ENCODE measurements around the gene PCBD2. TPM values are rescaled to one million over a fixed set of nuclear protein-coding genes. Genes with fewer than 3 reads are reported as not detected.
"Not testable (repeated sequence)": the region's sequence is repeated elsewhere in the genome, so short reads cannot be mapped to it uniquely, and the experiment has no call there.

PCBD2 gene
- polyA plus RNA-seq (2011; rRNA removed) (3.3 and 5.6 TPM in 2 replicates), polyA minus RNA-seq (2011; rRNA and poly(A)+ RNA removed) (1.3 and 2.1 TPM in 2 replicates)

DNA sequence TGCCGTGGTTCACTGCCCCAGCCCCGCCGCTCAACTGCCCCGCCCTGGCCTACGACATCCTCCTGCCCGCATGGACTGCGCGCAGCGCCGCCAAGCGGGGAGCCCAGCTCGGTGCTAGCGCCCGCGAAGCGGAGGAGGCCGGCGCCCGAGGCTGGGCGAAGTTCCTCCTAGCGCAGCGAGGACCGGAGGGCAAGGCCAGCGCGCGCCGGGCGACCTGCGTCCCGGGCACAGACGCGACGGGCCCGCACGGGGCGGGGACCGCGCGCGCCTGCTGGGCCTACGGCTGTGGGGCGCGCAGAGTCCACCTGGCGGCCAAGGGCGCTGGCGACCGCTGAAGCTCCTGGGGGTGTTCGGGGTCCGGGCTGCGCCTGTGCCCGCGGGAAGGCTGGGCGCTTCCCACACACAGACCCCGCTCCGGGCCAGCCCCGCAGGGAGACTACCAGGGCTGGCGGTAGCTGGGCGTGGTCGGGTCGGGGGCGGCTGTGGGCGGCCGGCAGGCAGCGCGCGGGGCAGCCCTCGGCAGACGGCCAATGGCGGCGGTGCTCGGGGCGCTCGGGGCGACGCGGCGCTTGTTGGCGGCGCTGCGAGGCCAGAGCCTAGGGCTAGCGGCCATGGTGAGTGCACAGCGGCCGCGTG is at the start of gene PCBD2:
Gene PCBD2 (plus strand): TSS at position 522 of the 636 bp plus-strand sequence. CDS start 9 bp downstream, at position 531.
- Histone ChIP-seq H3K27me3 (ENCODE audit: control insufficient read depth, insufficient read depth, low read length) (no peaks in the 10 kb centered on the region), H3K36me3 (ENCODE audit: control insufficient read depth, insufficient read depth, low read length) (peaks cover 3% of the 10 kb centered on the region), H3K4me3 (ENCODE audit: low read depth, low read length) (peak within 1 kb of the TSS; percentile 59)
- POLR2A ChIA-PET: interaction anchor here (0.6 kb wide), 2 partner anchors 226 to 451 kb away, joined by 3 read pairs; no protein-coding TSS in a partner anchor
- CTCF ChIA-PET: interaction anchor here (0.6 to 4.2 kb wide), 40 partner anchors 8 to 483 kb away, joined by 3 to 28 read pairs (median 4); partner anchors contain the start of genes C5orf24, CAMLG, DDX46 and TXNDC15
- peak; percentile 31 for DNase-seq (ENCODE audit: low read depth)
- TF ChIP-seq, protein P1, sequence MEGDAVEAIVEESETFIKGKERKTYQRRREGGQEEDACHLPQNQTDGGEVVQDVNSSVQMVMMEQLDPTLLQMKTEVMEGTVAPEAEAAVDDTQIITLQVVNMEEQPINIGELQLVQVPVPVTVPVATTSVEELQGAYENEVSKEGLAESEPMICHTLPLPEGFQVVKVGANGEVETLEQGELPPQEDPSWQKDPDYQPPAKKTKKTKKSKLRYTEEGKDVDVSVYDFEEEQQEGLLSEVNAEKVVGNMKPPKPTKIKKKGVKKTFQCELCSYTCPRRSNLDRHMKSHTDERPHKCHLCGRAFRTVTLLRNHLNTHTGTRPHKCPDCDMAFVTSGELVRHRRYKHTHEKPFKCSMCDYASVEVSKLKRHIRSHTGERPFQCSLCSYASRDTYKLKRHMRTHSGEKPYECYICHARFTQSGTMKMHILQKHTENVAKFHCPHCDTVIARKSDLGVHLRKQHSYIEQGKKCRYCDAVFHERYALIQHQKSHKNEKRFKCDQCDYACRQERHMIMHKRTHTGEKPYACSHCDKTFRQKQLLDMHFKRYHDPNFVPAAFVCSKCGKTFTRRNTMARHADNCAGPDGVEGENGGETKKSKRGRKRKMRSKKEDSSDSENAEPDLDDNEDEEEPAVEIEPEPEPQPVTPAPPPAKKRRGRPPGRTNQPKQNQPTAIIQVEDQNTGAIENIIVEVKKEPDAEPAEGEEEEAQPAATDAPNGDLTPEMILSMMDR (IDR thresholded peaks at IDR 0.05; ENCODE audit: insufficient read depth, low read depth, low read length): peak; percentile 85

- POLR2A ChIA-PET: not testable (repeated sequence)
Observed at GRCh38 chr5:134856465-134856864, 48.5 kb upstream of the PCBD2 start.

DNA sequence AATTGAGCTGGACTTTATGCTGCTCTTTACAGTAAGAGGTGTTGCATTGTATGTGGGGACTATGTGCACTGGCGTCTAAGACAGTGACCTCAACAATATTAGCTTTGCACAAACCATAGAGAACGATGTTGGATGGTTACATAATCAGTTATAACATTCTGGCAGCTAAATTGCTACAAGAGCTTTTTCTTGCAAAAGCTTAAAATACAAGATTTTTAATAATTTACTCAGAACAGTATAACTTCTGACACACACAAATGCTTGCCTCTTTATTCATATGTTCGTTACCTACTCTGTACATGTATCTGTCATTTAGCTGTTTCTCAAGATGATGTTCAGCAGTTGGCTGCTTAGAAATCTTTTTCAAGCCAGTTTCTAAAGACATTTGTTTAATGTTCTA is 47.5 kb upstream of the PCBD2 start:
- POLR2A ChIA-PET: no interaction called here
- CTCF ChIA-PET: interaction anchor here (0.5 kb wide), 1 partner anchor 143 kb away, joined by 3 read pairs; no protein-coding TSS in a partner anchor
- H3K27me3 ChIP-seq (ENCODE audit: control insufficient read depth, insufficient read depth, low read length): no peaks in the 10 kb centered on the region
- H3K4me3 ChIP-seq (ENCODE audit: low read depth, low read length): no peak overlapping the region
- peaks cover 10% of the 10 kb centered on the region for H3K36me3 ChIP-seq (ENCODE audit: control insufficient read depth, insufficient read depth, low read length)
- TF ChIP-seq, protein P1 (IDR thresholded peaks at IDR 0.05; ENCODE audit: insufficient read depth, low read depth, low read length): no peak
- no peak for DNase-seq (ENCODE audit: low read depth)

More at GRCh38 chr5:134856465-134856864, 48.5 kb upstream of the PCBD2 start:
- CTCF ChIA-PET; DNase-seq (ENCODE audit: low read depth); H3K27me3 ChIP-seq (ENCODE audit: control insufficient read depth, insufficient read depth, low read length); H3K4me3 ChIP-seq (ENCODE audit: low read depth, low read length): not testable (repeated sequence)
- peaks cover 10% of the 10 kb centered on the region for H3K36me3 ChIP-seq (ENCODE audit: control insufficient read depth, insufficient read depth, low read length)

DNA sequence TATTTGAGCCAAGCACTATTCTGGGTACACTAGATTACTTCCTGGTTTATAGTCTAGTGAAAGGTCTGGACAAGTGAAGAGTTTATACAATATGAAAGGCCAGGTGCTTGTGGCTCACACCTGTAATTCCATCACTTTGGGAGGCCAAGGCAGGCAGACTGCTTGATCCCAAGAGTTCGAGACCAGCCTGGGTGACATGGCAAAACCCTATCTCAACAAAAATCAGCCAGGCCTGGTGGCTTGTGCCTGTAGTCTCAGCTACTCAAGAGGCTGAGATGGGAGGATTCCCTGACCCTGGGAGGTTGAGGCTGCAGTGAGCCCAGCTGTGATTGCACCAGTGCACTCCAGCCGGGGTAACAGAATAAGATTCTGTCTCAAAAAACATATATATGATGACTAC is 40.2 kb upstream of the PCBD2 start:
- POLR2A ChIA-PET: no interaction called here
- no peak for DNase-seq (ENCODE audit: low read depth)
- TF ChIP-seq, protein P1 (IDR thresholded peaks at IDR 0.05; ENCODE audit: insufficient read depth, low read depth, low read length): no peak
- CTCF ChIA-PET: interaction anchor here (2.0 to 3.1 kb wide), 3 partner anchors 9 to 40 kb away, joined by 7 to 12 read pairs (median 10); partner anchors contain the start of genes PCBD2 and TXNDC15
- H3K4me3 ChIP-seq (ENCODE audit: low read depth, low read length): no peak overlapping the region
- H3K36me3 ChIP-seq (ENCODE audit: control insufficient read depth, insufficient read depth, low read length): peaks cover 3% of the 10 kb centered on the region
- no peaks in the 10 kb centered on the region for H3K27me3 ChIP-seq (ENCODE audit: control insufficient read depth, insufficient read depth, low read length)

- H3K4me3 ChIP-seq (ENCODE audit: low read depth, low read length): no peak overlapping the region
- no peaks in the 10 kb centered on the region for H3K27me3 ChIP-seq (ENCODE audit: control insufficient read depth, insufficient read depth, low read length)
- TF ChIP-seq, protein P1 (IDR thresholded peaks at IDR 0.05; ENCODE audit: insufficient read depth, low read depth, low read length): no peak
- H3K36me3 ChIP-seq (ENCODE audit: control insufficient read depth, insufficient read depth, low read length): no peaks in the 10 kb centered on the region
- POLR2A ChIA-PET: no interaction called here
- no peak for DNase-seq (ENCODE audit: low read depth)
- CTCF ChIA-PET: interaction anchor here (0.8 to 2.5 kb wide), 4 partner anchors 9 to 453 kb away, joined by 3 to 12 read pairs (median 6); partner anchors contain the start of gene PCBD2
Observed at GRCh38 chr5:134873494-134873893, 31.4 kb upstream of the PCBD2 start.

Measured in BJ (cell line).